DMS 273 (cell line): Measurements from ENCODE around the gene RASAL2.
"Not testable (repeated sequence)": the region's sequence is repeated elsewhere in the genome, so short reads cannot be mapped to it uniquely, and the experiment has no call there.

ENCODE experiments used
- DNase-seq: peaks from one replicate; lab custom pipeline; 2025; ENCODE audit not compliant: unreplicated experiment; lab: John Stamatoyannopoulos, UW

The RASAL2 gene

DNA sequence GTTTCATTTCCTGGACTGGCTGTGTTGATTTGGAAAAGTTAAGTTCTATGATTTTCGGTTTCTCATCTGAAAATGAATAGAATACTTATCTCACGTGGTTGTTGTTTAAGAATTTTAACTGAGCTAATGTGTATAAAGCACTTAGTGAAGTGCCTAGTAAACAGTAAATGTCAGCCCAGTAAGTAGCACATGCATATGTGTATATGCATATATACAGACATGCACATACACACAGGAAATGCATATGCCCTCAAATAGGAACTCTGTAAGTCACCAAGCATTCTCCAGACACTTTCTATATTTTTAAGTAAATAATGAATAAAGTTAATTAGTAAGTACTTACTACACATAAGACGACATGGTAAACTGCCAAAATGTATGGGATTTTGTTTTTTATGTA, 274.3 kb downstream of the RASAL2 start:
- no peak for DNase-seq

DNA sequence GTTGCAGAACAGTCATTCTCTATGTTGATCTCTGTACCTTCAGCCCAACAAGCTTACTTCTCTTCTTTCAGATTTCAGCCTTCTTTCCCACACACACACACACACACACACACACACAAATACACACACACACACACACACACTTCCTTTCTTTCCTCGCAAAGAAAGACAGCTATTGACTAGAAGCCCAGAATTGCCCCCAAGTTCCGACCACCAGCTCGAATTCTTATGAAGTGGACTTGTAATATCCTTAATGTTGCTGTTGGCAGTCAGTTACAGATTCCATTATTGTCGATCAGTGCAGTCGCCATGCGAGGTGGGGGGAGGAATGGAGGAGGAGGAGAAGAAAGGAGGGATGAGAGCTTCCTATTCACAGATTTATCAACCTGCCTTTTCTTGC, 277.3 kb downstream of the RASAL2 start:
- no peak for DNase-seq

GRCh38 chr1:178371933-178372388, 278.1 kb downstream of the RASAL2 start:
- no peak for DNase-seq

GRCh38 chr1:178374016-178374415, 280.1 kb downstream of the RASAL2 start:
- no peak for DNase-seq

GRCh38 chr1:178376008-178376407, 282.1 kb downstream of the RASAL2 start:
- no peak for DNase-seq

DNA sequence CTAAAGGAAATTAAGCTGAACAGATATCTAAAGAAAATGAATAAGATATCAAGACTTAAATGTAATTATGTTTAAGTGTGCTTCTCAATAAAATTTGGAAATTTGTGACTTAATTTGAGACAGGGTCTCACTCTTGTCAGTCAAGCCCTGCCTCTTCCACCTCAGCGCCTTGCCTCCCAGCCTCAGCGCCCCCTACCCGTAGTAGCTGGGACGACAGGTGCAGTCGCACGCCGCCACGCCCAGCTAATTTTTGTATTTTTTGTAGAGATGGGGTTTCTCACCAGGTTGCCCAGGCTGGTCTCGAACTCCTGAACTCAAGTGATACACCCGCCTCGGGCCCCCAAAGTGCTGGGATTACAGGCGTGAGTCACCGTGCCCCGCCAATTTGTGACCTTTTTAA, 285.9 kb downstream of the RASAL2 start:
- DNase-seq: peak; percentile 5

- DNase-seq: no peak
Observed at GRCh38 chr1:178382372-178382771, 288.5 kb downstream of the RASAL2 start.

DNA sequence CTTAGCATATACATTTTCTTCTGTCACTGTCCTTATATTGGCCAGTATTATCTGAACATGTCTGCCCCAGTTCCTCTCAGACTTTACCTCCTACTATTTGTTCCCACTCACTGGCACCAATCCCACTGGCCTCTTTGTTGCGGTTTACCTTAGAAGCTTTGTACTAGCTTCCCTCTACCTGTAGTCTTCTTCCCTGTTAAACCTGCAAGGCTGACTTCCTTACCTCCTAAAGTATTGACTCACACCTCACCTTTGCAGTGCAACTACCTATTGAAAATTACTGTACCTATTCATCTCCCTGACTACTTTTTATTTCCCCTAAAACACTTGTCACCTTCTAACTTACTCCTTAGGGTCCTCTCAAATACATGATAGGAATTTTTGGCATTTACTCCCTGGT, 291.8 kb downstream of the RASAL2 start:
- DNase-seq: no peak

- DNase-seq: no peak
Observed at GRCh38 chr1:178388418-178389145, 294.7 kb downstream of the RASAL2 start.

DNA sequence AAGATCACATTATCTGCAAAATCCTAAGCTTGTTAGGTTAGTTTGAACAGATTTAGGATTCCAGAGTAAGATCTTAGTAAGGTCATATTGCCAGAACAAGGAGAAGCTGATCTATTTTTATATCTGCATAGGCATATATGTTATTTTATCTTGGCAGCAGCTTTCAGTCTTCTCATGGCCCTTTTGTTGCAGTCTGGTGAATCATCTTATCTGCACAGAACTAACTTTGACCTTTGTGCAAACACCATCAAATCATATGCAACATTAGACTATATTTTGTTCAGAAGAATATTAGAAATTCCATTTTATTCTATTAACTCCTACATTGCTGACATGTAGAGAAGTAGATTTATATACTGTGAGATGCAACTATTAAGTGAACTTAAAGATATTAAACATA, 295.5 kb downstream of the RASAL2 start:
- DNase-seq: no peak

GRCh38 chr1:178390280-178390679, 296.4 kb downstream of the RASAL2 start:
- not testable (repeated sequence) for DNase-seq

GRCh38 chr1:178393370-178393769, 299.5 kb downstream of the RASAL2 start:
- no peak for DNase-seq

- DNase-seq: no peak
Observed at GRCh38 chr1:178396789-178397188, 302.9 kb downstream of the RASAL2 start.

- DNase-seq: no peak
Observed at GRCh38 chr1:178397678-178398077, 303.8 kb downstream of the RASAL2 start.

DNA sequence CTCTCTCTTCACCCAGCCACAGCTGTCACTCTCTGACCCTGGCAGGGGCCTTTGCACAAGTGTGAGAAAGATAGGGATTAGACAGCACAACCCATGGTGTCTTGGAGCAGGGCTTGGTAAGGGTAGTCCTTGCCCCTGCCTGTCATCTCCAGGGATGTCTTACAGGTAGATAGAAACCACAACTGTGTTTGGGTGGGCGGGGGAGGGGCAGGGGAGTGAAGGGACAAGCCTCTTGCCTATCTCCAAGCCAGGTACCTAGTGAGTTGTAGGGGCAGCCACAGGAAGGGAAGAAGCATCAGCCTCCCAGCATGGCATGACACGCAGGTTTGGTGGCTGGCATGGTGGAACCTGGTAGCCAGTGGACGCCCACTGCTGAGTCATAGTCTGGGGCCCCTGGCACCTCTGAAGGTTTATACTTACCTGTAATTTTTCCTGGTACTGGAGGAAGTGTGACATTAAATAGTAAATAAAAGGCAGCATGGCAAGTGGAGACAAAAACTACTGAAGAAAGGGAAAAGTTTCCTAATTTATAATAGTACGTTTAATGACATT, 305.3 kb downstream of the RASAL2 start:
- DNase-seq: no peak

DNA sequence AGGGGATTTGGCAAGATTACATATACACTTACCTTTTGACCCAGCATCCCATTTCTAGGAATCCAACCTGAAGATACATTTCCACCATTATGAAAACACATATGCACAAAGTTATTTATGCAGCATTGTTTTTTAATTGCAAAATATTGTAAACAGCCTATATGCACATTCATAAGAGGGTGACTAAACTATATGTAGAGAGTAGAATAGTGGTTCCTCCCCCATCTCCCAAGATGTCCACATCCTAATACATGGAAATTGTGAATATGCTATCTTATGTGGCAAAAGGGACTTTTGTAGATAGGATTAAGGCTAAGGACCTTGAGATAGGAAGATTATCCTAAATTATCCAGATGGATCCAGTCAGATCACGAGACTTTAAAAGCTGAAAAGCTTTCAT, 311.2 kb downstream of the RASAL2 start:
- DNase-seq: no peak

- DNase-seq: no peak
Observed at GRCh38 chr1:178407215-178407614, 313.3 kb downstream of the RASAL2 start.

DNA sequence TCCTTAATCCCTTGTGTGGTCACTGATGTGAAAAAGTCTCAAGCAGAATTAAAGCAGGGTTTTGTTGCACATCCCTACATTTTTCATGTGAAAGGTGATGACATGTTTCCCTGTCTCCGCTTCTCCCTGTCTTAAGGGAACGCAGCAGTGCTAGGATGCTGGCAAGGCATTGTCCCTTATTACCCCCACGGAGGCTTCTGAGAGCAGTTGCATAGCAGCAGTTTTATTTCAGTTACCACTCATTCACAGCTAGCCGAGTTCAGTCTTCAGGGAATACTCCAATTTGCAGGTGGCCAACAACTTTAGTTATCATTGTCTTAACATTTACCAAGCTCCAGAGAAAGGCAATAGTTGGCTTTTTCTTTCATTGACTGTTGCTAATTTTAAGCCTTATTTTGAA, 313.8 kb downstream of the RASAL2 start:
- DNase-seq: no peak

DNA sequence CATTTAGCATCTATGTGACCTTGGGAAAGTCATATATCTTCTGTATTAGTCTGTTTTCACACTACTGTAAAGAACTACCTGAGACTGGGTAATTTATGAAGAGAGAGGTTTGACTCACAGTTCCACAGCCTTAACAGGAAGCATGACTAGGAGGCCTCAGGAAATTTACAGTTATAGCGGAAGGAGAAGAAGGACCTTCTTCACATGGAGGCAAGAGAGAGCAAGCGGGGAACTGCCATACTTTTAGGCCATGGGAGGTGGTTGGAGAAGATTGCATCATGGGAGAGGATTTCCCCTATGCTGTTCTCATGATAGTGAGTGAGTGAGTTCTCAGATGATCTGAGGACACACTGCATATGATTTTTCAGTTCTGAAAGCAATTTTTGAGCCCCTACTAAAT, 315.0 kb downstream of the RASAL2 start:
- DNase-seq: no peak

- no peak for DNase-seq
Observed at GRCh38 chr1:178409541-178409940, 315.6 kb downstream of the RASAL2 start.

GRCh38 chr1:178411756-178412399, 318.0 kb downstream of the RASAL2 start:
- no peak for DNase-seq

- no peak for DNase-seq
Observed at GRCh38 chr1:178412400-178412770, 318.5 kb downstream of the RASAL2 start.
